GM21619 (cell line): ENCODE measurements around the gene ECI1.
"Not testable (repeated sequence)": the region's sequence is repeated elsewhere in the genome, so short reads cannot be mapped to it uniquely, and the experiment has no call there.

Experiments
- ATAC-seq: cut with Tn5 transposase; IDR thresholded peaks from one replicate; pipeline ENCODE4 v1.9.1; 2021; ENCODE audit not compliant: unreplicated experiment

The ECI1 gene

DNA sequence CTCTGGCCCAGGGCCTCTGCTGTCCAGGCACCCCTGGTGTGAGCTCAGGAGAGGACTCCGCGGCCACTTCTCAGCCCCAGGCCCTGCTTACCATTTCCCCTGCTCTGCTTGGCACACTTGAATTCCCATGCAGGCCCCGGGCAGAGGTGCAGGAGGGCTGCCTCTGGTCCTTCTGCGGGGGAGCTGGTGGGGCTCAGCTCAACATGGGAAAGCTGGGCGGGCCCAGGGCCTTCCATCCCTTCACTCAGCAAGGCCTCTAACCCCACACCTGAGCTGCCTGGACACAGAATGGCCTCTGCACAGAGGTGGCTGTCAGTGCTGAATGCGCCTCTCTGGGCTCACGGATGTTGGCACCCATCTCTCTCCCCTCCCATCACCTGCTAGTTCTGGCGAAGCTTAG lies 29.1 kb upstream of the ECI1 start:
- ATAC-seq: no peak

DNA sequence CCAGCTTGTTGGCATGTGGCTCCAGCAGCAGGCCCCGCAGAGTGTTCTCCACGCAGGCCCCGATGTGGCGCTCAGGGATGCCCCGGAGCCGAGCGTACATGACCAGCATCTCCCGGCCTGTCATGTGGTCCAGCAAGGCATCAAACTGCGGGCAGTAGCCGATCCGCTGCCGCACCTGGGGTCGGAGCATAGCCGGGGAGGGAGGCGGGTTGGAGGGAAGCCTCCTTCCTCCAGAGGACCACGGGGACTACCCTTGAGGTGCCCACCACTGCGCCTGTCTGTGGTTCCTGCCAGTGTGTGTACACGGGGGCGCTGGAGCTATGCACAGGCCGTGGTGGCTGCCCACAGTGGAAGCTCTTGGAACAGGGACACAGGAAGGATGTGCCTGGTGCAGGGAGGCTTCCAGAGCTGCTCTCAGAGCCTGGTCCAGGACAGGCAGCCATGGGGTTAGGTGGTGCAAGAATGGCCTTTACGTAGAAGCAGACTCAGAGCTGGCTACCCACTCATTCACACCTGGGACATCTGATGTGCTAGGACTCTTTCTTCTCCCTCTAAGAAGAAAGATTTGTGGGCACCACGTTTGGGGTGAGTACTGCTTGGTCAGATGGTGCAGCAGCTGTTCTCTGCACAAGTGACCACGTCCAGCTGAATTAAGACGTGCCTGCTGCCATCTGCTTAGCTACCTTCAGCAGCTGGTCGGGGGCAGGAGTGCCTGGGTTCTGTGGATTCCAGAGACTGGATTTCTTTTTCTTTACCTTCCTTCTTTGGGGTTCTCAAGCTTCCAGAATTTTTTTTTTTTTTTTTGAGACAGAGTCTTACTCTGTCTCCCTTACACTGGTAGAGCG lies 27.8 kb upstream of the ECI1 start:
- no peak for ATAC-seq

DNA sequence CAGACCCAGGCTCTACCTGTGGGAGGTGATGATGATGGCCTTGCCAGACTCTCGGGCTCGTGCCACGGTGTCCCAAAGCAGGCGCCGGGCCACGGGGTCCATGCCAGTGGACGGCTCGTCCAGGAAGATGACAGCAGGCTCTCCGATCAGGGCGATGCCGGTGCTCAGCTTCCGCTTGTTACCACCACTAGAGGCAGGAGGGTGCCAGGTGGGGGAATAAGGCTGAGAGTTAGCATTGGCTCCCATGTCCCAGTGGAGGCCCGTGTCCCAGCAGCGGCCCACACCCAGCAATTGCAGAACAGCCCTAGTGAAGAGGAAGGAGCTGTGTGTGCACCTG lies 26.9 kb upstream of the ECI1 start:
- ATAC-seq: no peak

DNA sequence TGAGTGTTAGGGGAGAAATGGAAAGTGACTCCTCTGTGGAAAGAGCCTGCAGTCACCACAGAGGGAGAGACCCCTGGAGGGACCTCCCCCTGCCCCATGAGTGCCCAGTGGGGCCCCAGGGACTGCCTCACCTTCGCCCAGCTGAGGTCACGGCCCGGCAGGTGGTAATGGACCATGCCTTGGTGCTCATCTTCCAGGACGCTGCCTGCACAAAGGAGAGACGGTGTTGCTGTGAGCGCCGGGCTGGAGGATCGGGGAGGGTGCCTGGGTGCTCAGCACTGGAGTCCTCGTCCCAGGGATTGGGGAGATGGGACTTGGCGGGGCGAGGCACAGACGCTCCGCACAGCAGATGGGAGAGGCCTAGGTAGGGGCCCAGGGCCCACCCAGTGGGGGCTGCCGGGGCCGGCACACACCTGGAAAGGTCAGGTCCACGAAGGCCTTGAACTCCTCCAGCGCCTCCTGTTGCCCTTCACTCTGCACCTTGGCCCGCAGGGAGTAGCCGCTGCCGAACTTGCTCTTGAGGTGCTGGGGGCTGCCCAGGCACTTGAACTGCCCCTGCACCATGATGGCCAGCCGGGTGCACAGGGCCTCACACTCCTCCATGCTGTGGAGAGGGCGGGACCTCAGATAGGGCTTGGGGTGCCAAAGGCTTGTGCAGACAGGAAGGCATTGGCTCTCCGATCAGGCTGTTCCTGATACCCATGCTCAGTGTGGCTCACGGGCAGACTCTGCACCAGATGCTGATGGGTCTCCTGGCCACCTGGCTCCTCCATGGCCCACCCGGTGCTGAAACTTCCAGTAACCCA lies 26.3 kb upstream of the ECI1 start:
- no peak for ATAC-seq

DNA sequence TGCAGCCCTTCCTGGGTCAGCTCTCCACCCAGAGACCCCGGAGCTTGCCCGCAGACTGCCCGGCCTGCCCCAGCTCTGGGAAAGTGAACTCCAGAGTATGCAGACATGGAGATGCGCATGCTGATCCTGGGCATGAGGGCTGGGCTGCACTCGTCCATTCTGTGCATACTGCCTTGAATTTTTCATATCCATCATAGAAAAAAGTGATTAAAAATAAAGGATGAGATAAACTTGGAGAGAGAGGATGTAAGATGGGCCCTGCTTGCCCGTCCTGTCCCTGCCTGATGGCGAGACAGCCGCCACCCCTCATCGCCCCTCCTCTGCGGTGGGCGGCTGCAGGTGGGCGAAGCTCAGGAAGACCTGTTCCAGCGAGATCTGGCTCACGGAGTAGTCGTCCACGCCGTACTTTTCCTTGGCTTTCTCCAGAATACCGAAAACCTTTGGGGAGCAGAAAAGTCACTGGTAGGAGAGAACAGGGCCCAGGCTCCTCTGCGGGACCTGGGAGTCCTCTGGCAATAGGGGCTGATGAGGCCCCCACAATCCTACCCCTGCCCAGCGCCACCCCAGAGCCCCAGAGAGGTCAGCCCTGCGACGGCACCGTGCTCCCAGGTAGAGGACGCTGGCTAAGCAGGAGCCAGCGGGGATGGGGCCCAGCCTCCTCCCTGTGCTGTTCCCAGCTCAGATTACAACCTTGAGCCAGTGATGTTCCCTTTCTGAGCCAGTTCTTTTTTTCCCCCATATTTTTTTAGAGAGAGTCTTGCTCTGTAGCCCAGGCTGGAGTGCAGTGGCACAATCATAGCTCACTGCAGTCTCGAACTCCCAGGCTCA lies 25.2 kb upstream of the ECI1 start:
- ATAC-seq: no peak

DNA sequence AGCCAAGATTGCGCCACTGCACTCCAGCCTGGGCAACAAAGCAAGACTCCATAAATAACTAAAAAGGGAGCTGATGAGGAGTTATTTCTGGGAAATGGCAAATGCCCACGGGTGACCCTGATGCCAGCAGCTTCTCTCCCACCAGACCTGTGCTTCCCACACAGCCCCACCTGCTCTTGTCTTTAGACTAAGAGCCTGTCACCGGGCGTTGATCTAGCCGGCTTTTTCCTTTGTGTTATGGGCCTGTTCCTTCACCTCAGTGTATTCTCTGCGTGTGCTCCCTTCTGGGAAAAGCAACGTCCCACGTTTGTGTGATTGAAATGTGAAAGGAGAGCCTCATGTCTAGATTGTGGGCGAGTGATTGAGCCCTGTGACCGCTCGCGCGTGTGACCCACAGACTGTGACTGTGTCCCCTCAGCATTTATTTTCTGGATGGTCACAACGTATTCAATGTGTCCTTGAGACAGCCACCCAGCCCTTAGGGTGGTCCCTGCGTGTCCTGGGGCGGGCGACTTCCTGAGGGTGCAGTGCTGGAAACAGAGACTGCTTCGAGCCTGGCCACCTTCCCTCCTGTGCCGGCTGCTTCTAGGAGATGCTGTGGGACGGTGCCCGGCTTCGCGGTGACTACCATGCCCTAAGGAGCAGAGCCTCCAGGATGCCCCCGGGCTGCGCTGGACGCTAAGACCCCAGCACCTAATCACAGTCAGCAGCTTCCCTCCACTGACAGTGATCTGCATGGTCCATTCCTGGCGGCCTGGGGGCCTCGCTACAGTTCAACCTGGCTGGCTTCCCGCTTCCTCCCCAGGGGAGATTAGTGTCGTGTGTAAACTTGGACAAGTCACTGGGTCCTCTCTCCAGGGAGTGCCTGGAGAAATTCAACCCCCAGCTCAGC lies 24.3 kb upstream of the ECI1 start:
- no peak for ATAC-seq

DNA sequence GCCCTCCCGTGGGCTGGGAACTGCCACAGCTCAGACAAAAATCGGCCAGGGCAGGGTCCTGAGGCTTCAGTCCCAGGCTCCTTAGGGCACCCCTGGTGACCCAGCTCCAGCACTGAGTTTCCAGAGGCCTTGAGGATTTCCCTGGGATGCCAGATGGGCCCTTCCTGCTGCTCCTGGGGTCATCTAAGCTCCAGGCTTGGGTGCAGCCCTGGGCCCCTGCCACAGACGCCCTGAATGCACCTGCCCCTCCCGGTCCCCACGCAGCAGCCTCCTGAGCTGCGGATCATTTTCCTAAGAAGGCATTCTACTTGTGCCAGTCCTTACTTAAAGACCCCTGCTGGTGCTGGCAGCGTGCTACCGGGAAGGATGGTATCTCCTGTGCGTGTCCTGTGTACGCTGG lies 22.5 kb upstream of the ECI1 start:
- no peak for ATAC-seq

DNA sequence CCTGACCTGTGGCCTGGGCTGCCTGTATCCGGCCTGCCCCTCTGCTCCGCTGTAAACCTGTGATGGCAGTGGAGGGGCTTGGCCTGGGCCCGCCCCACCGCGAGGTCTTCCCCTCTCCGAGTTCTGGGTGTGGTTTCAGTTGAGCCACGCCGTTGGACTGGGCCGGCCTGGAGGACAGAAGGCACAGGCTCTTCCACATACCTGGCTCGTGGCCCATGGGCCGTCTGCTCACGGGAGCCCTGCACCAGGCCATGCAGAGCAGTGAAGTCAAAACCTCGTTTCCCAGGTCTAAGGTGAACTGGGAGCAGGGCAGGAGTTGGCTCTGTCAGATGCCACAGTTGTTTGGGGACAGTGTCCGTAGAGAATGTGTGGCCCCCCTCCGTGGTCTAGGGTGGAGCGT lies 22.1 kb upstream of the ECI1 start:
- no peak for ATAC-seq

DNA sequence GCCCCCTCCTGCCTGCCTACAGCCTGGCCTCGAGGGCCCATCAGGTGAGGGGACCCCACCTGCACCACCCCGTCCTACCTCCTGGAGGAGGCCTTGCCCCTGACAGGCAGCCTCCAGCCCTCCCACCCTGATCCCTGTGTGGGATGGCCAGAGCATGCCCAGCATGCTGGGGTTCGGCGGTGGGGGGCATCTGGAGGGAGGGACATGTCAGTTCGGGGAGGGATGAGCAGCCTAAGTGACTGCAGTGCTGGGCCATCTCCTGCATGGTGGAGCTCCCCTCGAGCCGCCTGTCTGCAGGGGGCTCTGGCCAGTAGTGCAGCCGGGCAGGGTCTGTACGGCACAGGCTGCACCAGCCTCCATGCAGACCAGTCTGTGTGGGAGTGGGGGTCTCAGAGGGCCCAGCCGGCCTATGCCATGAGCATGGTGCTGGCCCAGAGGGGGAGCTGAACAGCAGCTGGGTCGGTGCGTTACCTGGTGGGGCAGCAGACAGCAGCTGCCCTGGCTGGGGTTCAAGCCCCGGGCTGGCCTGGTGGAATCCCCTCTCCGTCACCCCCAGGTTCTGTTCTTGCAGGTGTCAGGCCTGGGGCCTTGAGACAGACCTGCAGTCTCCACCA lies 20.6 kb upstream of the ECI1 start:
- no peak for ATAC-seq

DNA sequence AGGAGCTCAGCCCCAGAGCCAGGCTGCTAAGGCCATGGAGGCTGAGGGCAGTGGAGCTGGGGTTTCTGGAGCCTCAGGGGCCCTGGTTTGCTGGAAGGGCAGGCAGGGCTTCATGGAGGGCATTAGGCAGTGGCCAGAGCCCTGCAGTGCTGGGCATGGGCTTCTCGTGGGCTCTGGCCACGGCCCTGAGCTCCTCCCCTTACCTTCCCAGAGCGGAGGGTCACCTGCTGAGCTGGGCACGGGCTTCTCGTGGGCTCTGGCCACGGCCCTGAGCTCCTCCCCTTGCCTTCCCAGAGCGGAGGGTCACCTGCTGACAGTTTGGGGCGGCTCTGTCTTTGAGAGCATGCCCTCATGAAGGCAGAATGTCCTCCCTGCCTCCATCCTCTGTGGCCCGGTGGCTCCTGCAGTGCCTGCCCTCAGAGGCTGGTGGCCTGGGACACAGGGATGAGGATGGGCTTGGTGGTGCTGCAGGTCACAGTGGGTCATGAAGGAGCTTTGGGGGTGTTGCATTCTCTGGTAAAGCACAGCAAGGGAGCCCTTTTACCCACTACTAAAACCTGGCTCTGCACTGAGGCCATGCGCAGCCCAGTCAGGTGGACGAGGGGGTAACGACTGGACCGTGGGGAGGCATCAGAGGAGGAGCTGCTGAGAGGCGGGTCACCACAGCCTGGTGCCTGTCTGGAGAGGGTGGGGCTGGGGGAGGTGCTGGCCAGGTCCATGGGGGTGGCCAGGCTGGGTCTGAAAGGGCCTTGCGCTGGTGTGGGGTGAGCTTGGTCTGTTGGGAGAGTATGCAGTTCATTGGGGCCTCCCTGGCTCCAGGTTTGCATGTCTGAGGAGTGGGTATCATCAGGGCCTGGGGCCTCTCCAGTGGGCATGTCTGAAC lies 19.4 kb upstream of the ECI1 start:
- no peak for ATAC-seq

DNA sequence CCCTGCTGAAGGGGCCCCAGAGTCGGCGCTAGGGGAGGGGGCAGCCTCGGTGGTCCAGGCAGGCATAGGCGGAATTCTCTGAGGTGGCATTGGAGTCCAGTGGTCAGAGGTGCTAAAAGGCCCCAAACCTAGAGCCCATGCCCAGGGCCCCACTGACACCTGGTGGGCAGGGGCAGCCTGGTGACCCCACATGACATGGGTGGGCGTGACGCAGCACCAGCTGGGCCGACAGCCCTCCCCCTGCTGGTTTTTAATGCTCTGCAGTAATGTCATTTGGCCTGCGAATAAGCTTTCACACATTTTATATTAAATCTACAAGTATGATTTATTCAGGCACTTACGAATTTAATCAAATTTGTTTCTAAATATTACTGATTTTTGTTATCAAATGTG lies 18.7 kb upstream of the ECI1 start:
- no peak for ATAC-seq

DNA sequence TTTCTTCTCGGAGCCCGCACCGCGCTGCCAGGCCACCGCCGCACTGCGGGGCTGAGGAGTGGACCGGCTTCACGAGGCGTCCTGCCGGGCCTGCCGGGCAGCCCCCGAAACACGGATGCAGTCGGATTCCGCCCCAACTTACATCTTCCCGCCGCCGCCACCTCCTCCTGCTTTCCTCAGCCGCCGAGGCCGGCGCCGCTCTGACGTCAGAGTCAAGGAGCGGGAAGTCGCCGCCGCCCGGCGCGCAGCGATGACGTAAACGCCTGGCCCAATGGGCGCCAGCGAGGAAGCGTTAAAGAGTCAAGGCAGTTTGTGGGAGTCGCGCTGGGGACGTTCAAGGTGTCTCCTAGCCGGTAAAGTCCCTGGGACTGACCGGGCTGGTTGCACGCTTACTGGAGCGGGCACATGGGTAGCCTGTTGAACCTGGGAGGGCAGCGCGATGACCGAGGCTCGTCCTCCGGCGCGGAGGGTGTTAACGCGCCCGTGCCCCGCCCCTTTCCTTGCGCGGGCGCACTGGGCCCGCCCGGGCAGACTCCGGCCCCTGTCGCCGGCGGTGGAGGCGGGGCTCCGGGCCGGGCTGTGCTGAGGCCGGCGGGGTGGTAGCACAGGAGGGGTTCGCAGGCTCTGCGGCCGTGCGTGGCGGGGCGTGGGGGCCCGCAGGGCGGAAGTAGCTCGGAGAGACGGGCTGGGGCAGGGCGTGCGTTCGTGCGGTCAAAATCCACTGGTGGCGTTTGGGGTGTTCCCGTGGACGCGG lies 16.7 kb upstream of the ECI1 start, which contains the start of gene RNPS1:
TSS of gene RNPS1 (minus strand) at position 214 of the 754 bp plus-strand sequence. CDS start 3,483 bp downstream, outside the sequence.
- ATAC-seq: peak; percentile 63

DNA sequence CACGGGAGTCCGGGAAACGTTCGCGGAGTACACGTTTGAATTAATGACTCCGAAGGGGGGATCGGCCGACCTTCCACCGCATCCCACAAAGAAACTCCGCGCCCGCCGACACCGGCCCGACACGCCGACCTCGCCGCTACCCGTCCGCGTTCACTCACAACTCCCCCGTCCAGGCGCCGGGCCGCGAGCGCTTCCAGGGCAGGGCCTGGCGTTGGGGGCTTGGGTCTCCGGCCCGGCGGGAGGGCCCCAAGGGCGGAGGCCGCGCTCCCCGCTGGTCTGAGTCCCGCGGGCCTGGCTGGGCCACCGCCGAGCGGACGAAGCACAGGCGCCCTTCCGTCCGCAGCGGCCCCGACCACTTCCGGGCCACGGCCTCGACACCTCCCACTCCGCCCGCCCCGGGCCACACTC lies 16.1 kb upstream of the ECI1 start:
- ATAC-seq: peak; percentile 60

DNA sequence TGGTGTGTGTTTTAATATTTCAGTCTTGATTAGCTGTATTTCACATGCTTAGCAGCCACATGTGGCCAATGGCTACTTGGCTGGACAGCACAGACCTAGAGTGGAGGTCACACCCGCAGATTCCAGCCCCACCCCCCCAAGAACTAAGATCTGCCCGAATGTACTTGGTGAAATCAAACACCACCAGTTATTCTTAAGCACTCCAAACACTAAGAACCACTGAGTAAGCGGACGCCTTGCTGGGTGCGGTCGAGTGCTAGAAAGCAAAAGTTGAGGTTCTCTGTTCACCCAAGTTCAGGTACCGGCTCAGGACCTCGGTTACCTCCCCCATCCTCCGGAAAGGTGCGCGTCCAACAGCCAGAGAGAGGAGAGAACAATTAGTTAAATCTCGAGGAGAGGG lies 15.5 kb upstream of the ECI1 start:
- not testable (repeated sequence) for ATAC-seq

DNA sequence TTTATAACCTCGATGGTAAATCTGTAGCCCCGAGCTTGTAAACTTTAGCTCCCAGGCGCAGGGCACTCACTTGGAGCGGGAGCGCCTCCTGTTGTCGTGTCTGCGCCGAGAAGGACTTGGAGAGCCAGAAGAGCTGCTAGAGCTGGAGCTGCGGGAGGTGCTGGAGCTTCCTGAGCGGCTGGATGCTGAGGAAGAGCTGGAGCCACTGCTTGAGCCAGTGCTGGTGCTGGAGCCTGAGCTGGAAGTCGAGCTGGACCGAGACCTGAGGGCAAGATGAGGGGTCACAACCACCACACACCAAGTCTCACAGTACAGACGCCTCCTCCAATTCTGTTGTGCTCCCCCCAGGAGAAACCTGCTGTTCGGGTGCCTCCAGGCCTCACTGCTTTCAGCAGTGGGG lies 11.6 kb upstream of the ECI1 start:
- ATAC-seq: not testable (repeated sequence)

DNA sequence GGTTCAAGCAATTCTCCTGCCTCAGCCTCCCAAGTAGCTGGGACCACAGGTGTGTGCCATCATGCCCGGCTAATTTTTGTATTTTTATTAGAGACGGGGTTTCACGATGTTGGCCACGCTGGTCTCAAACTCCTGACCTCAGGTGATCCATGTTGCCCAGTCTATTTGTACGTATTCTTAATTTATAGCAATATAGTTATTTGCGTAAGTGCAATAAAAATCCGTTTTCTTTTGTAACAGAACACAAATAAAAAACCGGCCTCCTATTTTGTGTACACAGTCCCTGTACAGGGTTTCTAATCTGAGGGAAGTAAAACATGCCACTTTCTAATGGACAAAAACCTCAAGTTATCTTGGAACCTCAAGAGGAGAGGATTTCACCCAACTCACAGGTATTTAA lies 8.9 kb upstream of the ECI1 start:
- no peak for ATAC-seq

DNA sequence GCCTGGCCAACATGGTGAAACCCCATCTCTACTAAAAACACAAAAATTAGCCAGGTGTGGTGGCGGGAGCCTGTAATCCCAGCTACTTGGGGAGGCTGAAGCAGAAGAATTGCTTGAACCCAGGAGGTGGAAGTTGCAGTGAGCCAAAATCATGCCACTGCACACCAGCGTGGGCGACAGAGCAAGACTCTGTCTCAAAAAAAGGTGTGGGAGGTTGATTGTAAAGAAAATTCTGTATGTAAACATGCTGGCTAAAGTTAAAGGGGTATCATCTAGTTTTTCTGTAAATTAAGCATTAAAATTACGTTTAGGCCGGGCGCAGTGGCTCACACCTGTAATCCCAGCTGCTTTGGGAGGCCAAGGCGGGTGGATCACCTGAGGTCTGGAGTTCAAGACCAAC lies 7.1 kb upstream of the ECI1 start:
- not testable (repeated sequence) for ATAC-seq

DNA sequence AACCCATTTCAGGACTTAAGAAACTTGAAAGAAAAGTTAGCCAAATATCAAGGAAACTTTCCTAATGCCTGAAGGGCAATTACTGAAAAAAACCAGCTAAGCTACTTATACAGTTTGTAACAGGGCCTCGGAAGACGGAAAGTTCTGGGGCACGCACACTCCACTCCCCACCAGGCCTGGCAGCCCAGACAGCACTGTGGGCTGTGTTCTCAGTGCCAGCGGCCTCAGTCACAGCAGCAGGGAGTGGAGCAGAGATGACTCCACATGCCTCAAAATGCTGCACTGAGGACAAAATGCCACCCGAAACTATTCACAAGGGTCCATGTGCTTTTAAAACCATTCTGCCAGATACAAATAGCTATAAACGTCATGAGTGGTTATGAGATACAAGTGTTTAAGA lies 6.3 kb upstream of the ECI1 start:
- ATAC-seq: no peak
